CD4-positive, alpha-beta T cell treated with Interferon gamma for 1 hour (primary cell): ENCODE data around the gene CLCN7.

ENCODE experiments used
- DNase-seq: peaks from one replicate; pipeline ENCODE4 v3.0.0-alpha.2; 2020

The CLCN7 gene

GRCh38 chr16:1398351-1398750 is 76.5 kb downstream of the CLCN7 start:
- DNase-seq, result no peak

DNA sequence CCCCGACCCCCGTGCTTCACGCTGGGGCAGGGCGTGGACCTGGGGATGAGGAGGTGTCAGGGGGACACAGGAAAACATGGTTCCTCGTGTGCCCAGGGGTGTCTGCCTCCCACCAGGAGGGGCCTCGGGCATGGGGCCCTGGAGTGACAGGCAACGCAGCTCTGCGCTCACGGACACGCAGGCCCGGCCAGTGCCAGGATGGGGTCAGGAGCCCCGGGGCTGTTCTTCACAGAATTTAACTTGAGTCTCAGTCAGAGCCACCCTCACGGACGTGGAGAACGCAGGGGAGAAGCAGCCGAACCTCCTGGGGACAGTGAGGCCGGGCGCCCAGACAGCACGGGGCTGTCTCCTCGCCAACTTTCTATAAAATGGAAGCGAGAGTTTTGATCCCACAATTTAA is 77.0 kb downstream of the CLCN7 start:
- no peak for DNase-seq

DNA sequence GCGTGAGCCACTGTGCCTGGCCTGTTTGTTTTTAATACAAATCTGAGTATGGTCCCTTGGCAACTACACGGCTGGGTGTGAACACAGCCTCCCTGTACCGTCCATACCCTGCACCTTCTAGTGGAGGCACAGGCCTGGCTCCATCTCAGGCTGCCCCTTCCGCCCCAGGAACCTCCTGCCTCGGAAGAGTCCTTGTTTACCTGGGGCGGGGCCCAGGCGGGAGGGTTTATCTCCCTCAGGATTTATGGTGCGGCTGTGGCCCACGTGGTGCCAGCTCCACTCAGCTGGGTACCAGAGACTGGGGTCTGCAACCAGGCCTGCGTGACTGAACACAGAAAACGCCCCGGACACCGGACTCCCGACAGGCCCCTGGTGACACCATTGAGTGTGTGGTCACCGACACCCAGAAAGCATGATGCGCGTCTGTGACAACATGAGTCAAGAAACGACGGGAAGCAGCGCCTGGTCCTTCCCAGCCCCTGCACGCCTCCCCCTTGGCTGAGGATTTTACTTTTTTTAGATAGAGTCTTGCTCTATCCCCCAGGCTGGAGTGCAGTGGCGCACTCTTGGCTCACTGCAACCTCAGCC is 79.3 kb downstream of the CLCN7 start:
- DNase-seq, result no peak
